MG63 (cell line): ENCODE data around the gene NEDD4. TPM values are rescaled to one million over a fixed set of nuclear protein-coding genes. Genes with fewer than 3 reads are reported as not detected.
"Not testable (repeated sequence)": the region's sequence is repeated elsewhere in the genome, so short reads cannot be mapped to it uniquely, and the experiment has no call there.

Experiments
- DNase-seq: peaks from one replicate; pipeline ENCODE4 v3.0.0-alpha.2; 2020
- H3K27me3 ChIP-seq: fragments of 250-450 bp; sonication (Bioruptor Pico); 2 replicates; pipeline ENCODE4 v1.5.1; 2020; ENCODE audit warnings: mild to moderate bottlenecking, moderate library complexity
- H3K36me3 ChIP-seq: fragments of 250-450 bp; sonication (Bioruptor Pico); 2 replicates; pipeline ENCODE4 v1.5.1; 2020; ENCODE audit warnings: mild to moderate bottlenecking, moderate library complexity
- H3K4me3 ChIP-seq: fragments of 250-450 bp; sonication (Bioruptor Pico); 2 replicates; pipeline ENCODE4 v1.5.1; 2020; ENCODE audit warnings: mild to moderate bottlenecking, moderate library complexity
- H3K9me3 ChIP-seq: fragments of 250-450 bp; sonication (Bioruptor Pico); 2 replicates; pipeline ENCODE4 v1.5.1; 2020; ENCODE audit warnings: mild to moderate bottlenecking, moderate library complexity
- total RNA-seq: library from RNA; depleted of rRNA; stranded (reverse); fragments of >200 nt; shearing (Covaris generic); gene quantifications from 2 replicates; pipeline ENCODE4 v1.2.3, GENCODE V29; 2014; ENCODE audit warnings: low replicate concordance

The NEDD4 gene
- total RNA-seq, 1 experiment from 2014 or later, result 9.9 TPM

DNA sequence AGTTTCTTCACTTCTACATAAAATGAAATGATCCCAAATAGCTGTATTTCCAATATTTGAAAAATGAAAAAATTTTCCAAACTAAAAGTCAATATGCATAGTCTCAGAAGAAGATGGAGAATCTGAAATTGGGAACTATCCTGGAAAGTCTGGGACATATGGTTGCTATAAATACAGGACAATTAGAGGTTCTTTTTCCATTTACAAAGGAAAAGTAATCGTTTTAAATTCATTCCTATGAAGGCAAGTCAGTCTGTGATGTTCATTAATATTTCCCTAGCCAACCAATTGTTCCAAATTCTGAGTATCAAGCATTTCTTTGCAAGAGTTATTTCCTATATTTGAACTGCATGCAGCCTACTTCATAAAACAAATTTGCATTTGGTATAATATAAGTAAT, 102.2 kb downstream of the NEDD4 start:
- H3K9me3 ChIP-seq, result peaks cover 17% of the 10 kb centered on the region
- DNase-seq, result no peak
- no peaks in the 10 kb centered on the region for H3K27me3 ChIP-seq
- H3K36me3 ChIP-seq, result no peaks in the 10 kb centered on the region; the same call in 1 of the 2 replicates
- no peak overlapping the region for H3K4me3 ChIP-seq

DNA sequence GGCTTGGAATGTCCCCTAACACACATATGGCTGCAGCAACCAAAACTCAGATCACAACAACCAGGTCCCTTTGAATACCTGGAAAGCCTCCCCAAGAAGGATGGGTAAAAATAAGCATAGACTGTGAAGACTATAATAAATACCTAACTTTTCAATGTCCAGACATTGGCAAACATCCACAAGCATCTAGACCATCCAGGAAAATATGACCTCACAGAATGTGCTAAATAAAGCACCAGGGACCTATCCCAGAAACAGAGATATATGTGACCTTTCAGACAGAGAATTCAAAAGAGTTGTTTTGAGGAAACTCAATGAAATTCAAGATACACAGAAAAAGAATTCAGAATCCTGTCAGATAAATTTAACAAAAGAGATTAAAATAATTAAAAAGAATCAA, 109.2 kb downstream of the NEDD4 start:
- H3K27me3 ChIP-seq, result no peaks in the 10 kb centered on the region
- H3K36me3 ChIP-seq, result no peaks in the 10 kb centered on the region; the same call in 1 of the 2 replicates
- peaks cover 18% of the 10 kb centered on the region for H3K9me3 ChIP-seq
- no peak overlapping the region for H3K4me3 ChIP-seq
- DNase-seq, result no peak

DNA sequence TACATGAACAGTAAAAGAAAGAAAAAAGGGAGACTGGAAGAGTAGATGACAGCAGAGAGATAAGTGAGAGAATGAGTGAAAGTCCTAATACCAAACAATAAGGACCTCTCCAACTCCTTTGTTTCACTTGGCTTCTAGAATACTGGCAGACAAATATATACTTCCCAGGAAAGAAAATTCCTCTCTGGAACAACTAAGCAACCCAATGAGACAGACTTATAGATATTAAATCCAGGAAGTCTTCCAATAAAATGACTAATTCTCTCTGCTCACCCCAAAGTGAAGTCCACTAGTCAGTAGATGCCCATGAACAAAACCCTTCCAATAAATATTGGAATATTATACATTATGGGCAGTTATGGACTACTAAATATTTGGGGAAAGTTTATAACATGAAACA, 114.2 kb downstream of the NEDD4 start:
- no peak overlapping the region for H3K4me3 ChIP-seq
- H3K36me3 ChIP-seq, result peaks cover 2% of the 10 kb centered on the region; the same call in 1 of the 2 replicates
- no peak for DNase-seq
- H3K9me3 ChIP-seq, result peaks cover 6% of the 10 kb centered on the region; the same call in 1 of the 2 replicates
- H3K27me3 ChIP-seq, result no peaks in the 10 kb centered on the region

DNA sequence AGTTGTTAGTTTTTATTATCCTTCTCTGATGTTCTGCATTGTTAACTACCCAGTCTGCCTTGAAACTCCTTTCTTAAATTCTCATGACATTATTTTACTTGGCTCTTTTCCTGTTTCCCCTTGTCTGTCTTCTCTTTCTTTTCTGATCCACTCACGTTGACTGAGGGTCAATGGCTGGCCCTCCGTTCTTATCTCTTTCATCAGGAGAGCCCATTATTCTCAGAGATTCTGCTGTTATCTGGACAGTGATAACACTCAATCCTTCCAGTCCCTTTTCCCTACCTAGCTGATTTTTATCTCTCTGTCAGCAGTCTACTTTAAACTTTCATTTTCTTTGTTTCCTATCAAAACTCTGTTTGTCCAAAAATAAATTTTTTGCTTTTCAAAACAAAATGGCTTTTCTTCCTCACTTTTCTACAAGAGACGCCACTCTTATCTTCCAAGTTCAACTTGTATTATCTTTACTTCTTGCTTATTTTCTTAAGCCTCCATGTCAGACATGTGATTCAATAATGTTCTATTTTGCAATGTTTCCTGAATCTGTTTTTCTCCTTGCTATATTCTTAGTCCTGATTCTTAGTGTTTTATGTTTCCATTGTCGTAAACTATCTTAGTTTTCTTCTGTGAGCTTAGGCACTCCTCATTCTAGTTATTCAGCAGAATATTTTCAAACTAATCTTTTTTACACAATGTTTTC, 120.2 kb downstream of the NEDD4 start:
- no peak for DNase-seq
- H3K27me3 ChIP-seq, result no peaks in the 10 kb centered on the region
- H3K36me3 ChIP-seq, result peaks cover 5% of the 10 kb centered on the region
- H3K4me3 ChIP-seq, result no peak overlapping the region
- peaks cover 6% of the 10 kb centered on the region; the same call in 1 of the 2 replicates for H3K9me3 ChIP-seq

DNA sequence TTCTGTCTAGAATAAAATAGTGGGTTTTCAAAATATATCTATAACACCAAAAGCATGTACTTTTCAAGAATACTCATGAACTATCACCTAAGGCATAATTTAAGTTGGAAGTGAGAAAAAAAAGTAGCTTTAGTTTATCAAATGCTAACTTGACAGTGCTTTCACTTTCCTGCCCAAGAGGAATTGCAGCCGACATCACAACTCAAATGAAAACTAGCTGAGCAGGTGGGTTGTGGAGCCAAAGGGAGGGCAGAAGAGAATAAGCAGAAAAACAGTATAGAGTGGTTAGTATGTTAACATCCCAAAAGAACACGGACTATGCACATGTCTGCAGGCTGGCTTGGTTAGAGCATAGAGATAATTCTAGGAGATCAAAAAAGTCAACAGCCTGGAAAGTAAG, 120.9 kb downstream of the NEDD4 start:
- peaks cover 5% of the 10 kb centered on the region; the same call in 1 of the 2 replicates for H3K9me3 ChIP-seq
- DNase-seq, result no peak
- H3K36me3 ChIP-seq, result peaks cover 5% of the 10 kb centered on the region
- no peaks in the 10 kb centered on the region for H3K27me3 ChIP-seq
- H3K4me3 ChIP-seq, result no peak overlapping the region

DNA sequence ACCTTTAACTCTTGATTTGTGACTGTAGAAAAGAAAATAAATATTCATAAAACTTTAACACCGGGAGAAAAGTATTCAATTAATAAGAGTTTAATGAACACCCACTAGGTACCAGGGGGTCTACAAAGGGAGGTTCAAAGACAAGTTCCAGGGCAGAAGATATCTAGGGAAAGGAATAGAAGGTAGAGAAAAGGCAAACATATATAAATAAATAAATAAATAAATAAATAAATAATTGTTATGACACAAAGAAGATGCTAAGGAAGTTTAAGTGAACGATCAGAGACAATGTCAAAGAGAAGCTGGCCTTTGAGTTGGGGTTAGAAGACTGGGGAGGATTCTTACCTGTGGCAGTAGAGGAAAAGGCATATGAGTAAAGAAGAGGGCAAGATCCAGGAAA, 123.8 kb downstream of the NEDD4 start:
- no peak overlapping the region for H3K4me3 ChIP-seq
- H3K36me3 ChIP-seq, result peaks cover 2% of the 10 kb centered on the region
- no peaks in the 10 kb centered on the region for H3K9me3 ChIP-seq
- H3K27me3 ChIP-seq, result no peaks in the 10 kb centered on the region
- no peak for DNase-seq

DNA sequence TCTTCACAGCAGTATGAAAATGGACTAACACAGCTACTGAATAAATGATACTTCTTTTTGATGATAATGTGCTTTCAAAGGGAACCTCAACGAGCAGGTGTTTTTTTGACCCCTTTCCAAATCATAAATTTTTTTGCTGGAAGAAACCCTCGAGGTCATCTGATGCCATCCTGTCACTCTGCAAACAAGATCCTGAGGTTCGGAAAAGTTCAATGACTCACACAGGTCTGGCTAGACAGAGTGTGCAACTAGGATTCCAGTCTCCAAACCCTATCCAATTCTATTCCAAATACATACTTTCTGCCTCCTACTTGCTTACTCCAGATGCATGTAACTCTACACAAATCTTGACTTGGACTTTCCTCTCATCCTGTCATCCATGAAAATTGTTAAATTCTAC, 124.7 kb downstream of the NEDD4 start:
- Histone ChIP-seq H3K27me3 (no peaks in the 10 kb centered on the region), H3K36me3 (peaks cover 2% of the 10 kb centered on the region), H3K9me3 (no peaks in the 10 kb centered on the region), H3K4me3 (no peak overlapping the region)
- DNase-seq, result no peak

DNA sequence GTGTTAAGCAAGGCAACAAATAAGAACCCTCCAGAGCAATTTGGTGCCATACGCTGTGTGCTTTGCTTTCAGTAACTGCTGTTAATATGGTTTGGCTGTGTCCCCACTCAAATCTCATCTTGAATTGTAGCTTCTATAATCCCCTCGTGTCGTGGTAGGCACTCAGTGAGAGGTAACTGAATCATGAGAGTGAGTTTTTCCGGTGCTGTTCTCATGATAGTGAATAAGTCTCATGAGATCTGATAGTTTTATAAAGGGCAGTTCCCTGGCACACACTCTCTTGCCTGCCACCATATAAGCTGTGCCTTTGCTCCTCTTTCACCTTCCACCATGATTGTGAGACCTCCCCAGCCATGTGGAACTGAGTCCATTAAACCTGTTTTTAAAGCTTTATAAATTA, 125.1 kb downstream of the NEDD4 start:
- not testable (repeated sequence) for H3K9me3 ChIP-seq, H3K27me3 ChIP-seq, H3K4me3 ChIP-seq, H3K36me3 ChIP-seq, DNase-seq

DNA sequence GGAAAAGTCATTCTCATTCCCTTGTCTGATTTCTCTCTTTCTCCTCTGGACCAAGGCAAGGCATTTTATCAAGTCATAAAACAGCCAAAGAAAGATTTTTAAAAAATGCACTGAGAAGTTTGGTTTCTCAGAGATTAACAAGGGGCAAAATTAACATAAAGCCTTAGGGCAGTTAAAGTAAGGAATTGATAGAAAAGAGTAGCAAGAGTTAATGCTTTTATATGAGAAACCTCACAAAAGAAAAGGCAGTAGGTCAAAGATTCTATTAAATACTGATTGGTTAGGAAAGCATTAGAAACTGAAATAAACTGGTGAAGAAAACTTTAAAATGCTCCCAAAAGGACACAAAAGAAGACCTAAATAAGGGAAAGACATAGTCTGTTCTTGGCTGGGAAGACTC, 129.5 kb downstream of the NEDD4 start:
- Histone ChIP-seq H3K9me3 (no peaks in the 10 kb centered on the region), H3K4me3 (no peak overlapping the region), H3K27me3 (no peaks in the 10 kb centered on the region), H3K36me3 (peaks cover 33% of the 10 kb centered on the region)
- no peak for DNase-seq

DNA sequence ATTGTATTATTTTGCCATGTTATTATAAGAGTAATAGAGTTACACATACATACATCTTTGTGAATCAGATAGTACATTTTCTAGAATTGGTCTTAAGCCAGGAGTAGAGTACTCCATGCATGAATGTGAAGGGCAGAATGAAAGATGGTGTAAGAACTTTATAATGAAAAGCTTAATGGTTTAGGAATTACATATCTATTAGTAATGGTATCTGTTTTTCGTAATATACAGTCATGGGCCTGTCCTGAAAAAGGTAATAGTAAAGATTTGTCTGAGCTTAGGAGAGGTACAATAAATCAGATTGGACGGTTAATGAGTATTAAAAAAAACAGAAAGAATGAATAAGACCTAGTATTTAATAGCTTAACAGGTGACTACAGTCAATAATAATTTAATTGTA, 132.3 kb downstream of the NEDD4 start:
- no peak for DNase-seq

DNA sequence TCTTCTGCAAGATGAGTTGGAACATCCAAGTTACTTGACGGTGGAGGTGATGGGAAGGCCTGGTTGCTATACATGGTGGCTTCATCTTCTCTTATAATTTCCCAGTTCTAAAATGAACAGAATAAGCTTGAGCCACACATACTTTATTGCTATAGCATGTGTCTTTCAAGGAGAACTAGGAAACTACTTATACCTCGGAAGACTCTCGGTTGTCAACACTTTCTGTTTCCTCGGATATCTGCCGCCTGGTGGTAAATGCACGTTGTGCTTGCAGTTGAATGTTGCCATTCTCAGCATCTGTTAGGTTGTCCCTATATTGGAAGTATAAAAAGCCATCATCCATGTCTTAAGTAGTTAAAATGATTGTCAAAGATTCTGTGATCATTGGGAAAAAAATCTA, 132.9 kb downstream of the NEDD4 start:
- Histone ChIP-seq H3K4me3 (no peak overlapping the region), H3K36me3 (peaks cover 49% of the 10 kb centered on the region), H3K9me3 (no peaks in the 10 kb centered on the region), H3K27me3 (no peaks in the 10 kb centered on the region)
- no peak for DNase-seq

More for the DNA sequence above, 132.3 kb downstream of the NEDD4 start:
- Histone ChIP-seq H3K36me3 (peaks cover 49% of the 10 kb centered on the region), H3K9me3 (no peaks in the 10 kb centered on the region), H3K4me3 (no peak overlapping the region), H3K27me3 (no peaks in the 10 kb centered on the region)

DNA sequence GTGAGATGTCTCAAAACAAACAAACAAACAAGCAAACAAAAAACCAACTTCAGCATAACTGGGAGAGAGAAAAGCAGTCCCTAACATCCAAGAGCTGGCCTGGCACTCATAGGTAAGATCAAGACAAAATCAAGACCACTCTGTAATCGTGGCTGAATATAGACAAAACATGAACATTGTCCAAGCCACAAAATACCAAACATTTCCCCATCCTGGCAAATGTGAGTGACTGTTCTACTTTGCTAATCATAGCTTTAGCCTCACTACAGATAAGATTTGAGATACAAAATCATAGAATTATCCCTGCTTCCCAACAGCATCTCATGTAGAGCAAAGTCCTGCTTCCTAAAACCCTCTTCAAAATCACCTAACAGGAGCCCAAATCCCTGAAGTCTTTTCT, 133.7 kb downstream of the NEDD4 start:
- H3K27me3 ChIP-seq, result no peaks in the 10 kb centered on the region
- no peaks in the 10 kb centered on the region for H3K9me3 ChIP-seq
- no peak for DNase-seq
- H3K36me3 ChIP-seq, result peaks cover 49% of the 10 kb centered on the region
- H3K4me3 ChIP-seq, result no peak overlapping the region

DNA sequence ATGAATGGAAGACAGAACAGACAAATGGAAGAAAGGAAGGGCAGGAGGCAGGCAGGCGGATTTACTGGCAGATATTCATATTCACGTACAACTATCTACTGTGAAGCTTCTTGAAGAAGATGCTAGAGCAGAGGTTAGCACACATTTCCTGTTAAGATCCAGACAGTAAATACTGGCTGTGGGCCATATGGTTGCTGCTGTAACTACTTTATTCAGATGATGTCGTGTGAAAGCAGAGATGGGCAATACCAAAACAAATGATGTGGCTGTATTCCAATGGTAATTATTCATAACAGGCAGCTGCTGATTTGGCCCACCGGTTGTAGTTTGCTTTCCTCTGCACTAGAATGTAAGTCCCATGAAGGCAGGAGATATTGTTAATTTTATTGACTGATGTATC, 134.8 kb downstream of the NEDD4 start:
- no peaks in the 10 kb centered on the region for H3K9me3 ChIP-seq
- peaks cover 49% of the 10 kb centered on the region for H3K36me3 ChIP-seq
- H3K4me3 ChIP-seq, result no peak overlapping the region
- DNase-seq, result peak; percentile 19
- no peaks in the 10 kb centered on the region for H3K27me3 ChIP-seq

DNA sequence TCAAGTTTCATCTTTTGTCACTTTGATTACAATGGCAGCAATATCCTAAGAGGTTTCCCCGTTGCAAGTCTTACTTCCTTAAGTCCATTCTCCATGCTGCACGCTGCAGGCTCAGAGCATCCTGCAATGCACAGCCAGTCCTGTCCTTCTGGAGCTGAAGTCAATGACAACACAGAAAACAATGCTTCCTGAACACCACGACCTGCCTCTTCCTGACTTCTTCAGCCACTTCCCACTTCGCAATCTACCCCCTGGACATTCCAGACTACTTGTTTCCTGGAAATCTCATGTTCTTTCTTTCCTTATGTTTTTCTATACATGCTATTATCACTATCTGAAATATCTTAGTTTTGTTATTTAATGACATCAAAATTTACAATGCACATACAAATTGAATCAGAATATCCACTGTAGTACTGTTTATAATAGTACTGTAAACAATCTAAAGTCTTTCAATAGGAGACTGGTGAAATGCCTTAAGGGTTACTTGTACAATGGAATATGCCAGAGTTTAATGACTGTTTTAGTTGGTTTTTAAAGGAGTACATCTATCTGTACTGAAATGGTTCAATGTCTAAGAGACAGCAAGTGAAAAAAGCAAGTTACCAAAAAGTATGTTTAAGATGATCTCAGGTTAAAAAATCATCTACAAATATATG, 136.8 kb downstream of the NEDD4 start:
- no peak overlapping the region for H3K4me3 ChIP-seq
- peaks cover 48% of the 10 kb centered on the region for H3K36me3 ChIP-seq
- H3K9me3 ChIP-seq, result no peaks in the 10 kb centered on the region
- DNase-seq, result no peak
- no peaks in the 10 kb centered on the region for H3K27me3 ChIP-seq

DNA sequence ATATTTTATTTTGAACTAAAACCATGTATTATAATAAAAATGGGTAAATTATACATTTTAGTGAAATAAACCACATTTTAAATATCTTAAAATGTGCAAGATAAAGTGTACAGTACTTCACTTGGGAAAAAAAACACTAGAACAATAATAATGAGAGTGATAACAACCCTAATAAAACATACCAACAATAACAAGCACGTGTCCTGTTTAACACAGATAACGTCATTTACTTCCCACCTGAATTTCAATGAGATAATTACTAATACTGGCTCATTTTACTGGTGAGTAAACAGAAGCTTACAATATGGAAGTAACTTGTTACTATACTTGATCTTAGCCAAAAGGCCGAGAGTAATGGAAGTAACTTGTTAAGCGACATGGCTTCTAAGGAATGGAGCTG, 140.3 kb downstream of the NEDD4 start:
- Histone ChIP-seq H3K4me3 (no peak overlapping the region), H3K27me3 (no peaks in the 10 kb centered on the region), H3K36me3 (peaks cover 41% of the 10 kb centered on the region), H3K9me3 (no peaks in the 10 kb centered on the region)
- DNase-seq, result no peak

DNA sequence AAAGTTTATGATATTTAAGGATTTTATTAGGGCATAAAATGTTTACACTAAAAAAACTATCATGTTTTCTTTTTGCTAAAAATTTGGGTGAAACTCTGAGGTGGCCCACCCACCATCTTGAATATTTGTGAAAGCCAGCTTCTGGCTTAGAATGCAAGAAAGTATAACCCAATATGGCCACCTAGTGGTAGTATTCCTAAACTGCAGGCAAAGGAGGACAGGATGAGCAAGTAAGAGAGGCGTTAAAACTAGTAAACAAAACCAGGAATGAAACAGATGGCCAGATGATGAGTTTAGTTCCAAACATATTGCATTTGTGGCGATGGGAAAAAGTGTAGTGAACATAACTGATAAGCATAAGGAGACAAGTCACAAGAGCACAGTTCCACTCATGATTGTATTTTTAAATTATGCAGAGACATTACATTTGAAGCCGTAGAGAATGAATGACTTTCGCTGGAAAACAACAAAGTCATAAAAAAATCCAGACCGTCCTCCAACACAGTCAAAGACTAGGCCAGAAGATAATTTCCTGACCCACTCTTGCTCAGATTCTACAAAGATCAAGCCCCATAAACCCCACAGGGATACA, 147.2 kb downstream of the NEDD4 start:
- no peak overlapping the region for H3K4me3 ChIP-seq
- H3K27me3 ChIP-seq, result no peaks in the 10 kb centered on the region
- DNase-seq, result no peak
- peaks cover 62% of the 10 kb centered on the region for H3K36me3 ChIP-seq
- H3K9me3 ChIP-seq, result no peaks in the 10 kb centered on the region

DNA sequence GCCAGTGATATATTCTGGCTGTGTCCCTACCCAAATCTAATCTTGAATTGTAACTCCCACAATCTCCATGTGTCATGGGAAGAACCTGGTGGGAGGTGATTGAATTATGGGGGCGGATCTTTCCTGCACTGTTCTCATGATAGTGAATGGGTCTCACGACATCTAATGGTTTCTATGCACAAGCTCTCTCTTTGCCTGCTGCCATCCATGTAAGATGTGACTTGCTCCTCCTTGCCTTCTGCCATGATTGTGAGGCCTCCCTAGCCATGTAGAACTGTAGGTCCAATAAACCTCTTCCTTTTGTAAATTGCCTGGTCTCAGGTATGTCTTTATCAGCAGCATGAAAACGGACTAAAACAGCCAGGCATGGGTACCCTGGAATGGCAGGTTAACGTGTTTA, 150.5 kb downstream of the NEDD4 start:
- not testable (repeated sequence) for DNase-seq

DNA sequence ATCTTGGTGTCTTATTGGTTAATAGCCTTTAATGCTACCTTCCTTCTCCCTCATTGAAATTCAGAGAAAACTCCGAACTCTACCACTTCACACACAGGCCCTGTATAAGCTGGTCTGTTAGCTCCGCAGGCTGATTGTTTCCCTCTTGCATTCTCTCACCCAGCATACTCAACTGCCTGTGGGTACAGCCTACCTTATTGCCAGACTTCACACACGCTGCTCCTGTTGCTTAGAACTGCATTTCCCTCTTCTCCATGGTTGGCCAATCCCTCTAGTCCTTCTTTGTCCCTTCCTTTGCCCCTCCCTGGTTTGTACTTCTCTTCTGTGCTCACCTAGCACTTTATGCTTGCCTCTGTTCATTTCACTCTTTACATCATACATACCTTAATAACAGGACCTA, 157.5 kb downstream of the NEDD4 start:
- no peak for DNase-seq
- no peaks in the 10 kb centered on the region for H3K9me3 ChIP-seq
- H3K4me3 ChIP-seq, result no peak overlapping the region

More for the DNA sequence above, 150.5 kb downstream of the NEDD4 start:
- H3K36me3 ChIP-seq, result peaks cover 52% of the 10 kb centered on the region
- H3K9me3 ChIP-seq, H3K4me3 ChIP-seq, H3K27me3 ChIP-seq: not testable (repeated sequence)

More for the DNA sequence above, 157.5 kb downstream of the NEDD4 start:
- no peaks in the 10 kb centered on the region for H3K27me3 ChIP-seq
- H3K36me3 ChIP-seq, result peaks cover 28% of the 10 kb centered on the region
